HG03460 (cell line): ENCODE data around the gene IGFALS.

Experiments used
- ATAC-seq: cut with Tn5 transposase; IDR thresholded peaks from one replicate; pipeline ENCODE4 v1.9.1; 2021; ENCODE audit not compliant: unreplicated experiment

Gene IGFALS

GRCh38 chr16:1745900-1746692 lies 47.4 kb downstream of the IGFALS start:
- ATAC-seq = no peak

- ATAC-seq = no peak
Observed at GRCh38 chr16:1745181-1745899, 48.2 kb downstream of the IGFALS start.

GRCh38 chr16:1744338-1744840 lies 49.1 kb downstream of the IGFALS start:
- no peak for ATAC-seq

- ATAC-seq = no peak
Observed at GRCh38 chr16:1743376-1744337, 49.8 kb downstream of the IGFALS start.

GRCh38 chr16:1741553-1742165 lies 51.8 kb downstream of the IGFALS start:
- ATAC-seq = no peak

GRCh38 chr16:1740781-1741490 lies 52.6 kb downstream of the IGFALS start:
- ATAC-seq = no peak
